ENCODE results near the gene HIPK4. TPM values are rescaled to one million over a fixed set of nuclear protein-coding genes. Genes with fewer than 3 reads are reported as not detected.

Gene HIPK4
- total RNA-seq, 1 experiment from 2014 or later, result 0.74 TPM

DNA sequence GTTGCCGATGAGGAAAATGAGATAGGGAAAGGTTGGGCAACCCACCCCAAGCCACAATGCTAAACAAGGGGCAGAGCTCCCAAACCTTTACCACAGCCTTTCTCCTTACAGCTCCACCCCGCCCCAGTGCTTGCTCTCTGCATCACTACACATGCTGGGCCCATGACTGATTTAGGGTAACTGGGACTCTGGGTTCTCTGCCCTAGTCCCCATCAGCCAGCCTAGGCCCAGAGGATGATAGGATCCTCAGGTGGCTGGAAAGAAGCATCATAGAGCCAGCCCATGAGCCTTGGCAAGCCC is 53.4 kb downstream of the HIPK4 start:
- RAD21 ChIA-PET (ENCODE audit: low non-redundant PET in 1 of 2, low total read pairs in 2 of 2, uncharacterized antibody in 2 of 2, unreplicated experiment in 2 of 2), result no interaction called here
- Histone ChIP-seq H2AFZ (ENCODE audit: low read depth, low read length, poor library complexity, severe bottlenecking) (no peak overlapping the region), H3K9me3 (ENCODE audit: control insufficient read depth in 1 of 2, insufficient read depth in 1 of 2, low read depth in 1 of 2, low read length in 2 of 2) (no peaks in the 10 kb centered on the region), H3K27ac (ENCODE audit: low read depth, low read length) (no peak overlapping the region), H3K36me3 (ENCODE audit: control insufficient read depth in 1 of 2, insufficient read depth in 2 of 2, low read length in 2 of 2) (peaks cover 14 to 26% of the 10 kb centered on the region in 2 experiments), H3K4me2 (ENCODE audit: low read length) (no peak overlapping the region), H3K9me2 (ENCODE audit: insufficient read depth) (no peaks in the 10 kb centered on the region), H3K9ac (ENCODE audit: low read length) (no peak overlapping the region), H4K20me1 (ENCODE audit: insufficient read depth) (no peaks in the 10 kb centered on the region), H3K4me1 (ENCODE audit: control insufficient read depth in 1 of 2, insufficient read depth in 2 of 2, low read length in 2 of 2) (no peaks in the 10 kb centered on the region), H3K79me2 (ENCODE audit: insufficient read depth, low read length) (peaks cover 14% of the 10 kb centered on the region), H3K27me3 (ENCODE audit: insufficient read depth, low read length) (no peaks in the 10 kb centered on the region), H3K4me3 (replicated peaks in 1 of 2; ENCODE audit: low read depth in 1 of 2, low read length in 2 of 2) (no peak overlapping the region)
- no TSS peak for BruUV-seq (replicated peaks)
- CTCF ChIA-PET, result no interaction called here
- POLR2A ChIA-PET, result no interaction called here
- no peak for DNase-seq (ENCODE audit: low read depth, low spot score)
- ATAC-seq, result no peak
- no peak for TF ChIP-seq POLR2AphosphoS5 (IDR thresholded peaks at IDR 0.05; ENCODE audit: low read depth, low read length)
- TF ChIP-seq, protein P1, sequence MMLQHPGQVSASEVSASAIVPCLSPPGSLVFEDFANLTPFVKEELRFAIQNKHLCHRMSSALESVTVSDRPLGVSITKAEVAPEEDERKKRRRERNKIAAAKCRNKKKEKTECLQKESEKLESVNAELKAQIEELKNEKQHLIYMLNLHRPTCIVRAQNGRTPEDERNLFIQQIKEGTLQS (IDR thresholded peaks at IDR 0.05), result no peak
- no peak for TF ChIP-seq POLR2A (IDR thresholded peaks at IDR 0.05; ENCODE audit: borderline replicate concordance, extremely low read depth, insufficient read depth, insufficient read length)
- TF ChIP-seq EZH2phosphoT487 (IDR thresholded peaks at IDR 0.05; ENCODE audit: borderline replicate concordance), result no peak
- no peak for TF ChIP-seq ZNF274 (IDR thresholded peaks at IDR 0.05; ENCODE audit: low read depth, low read length)
- no peak for TF ChIP-seq CEBPB (IDR thresholded peaks at IDR 0.05; ENCODE audit: low read depth)
- TF ChIP-seq, protein P2, sequence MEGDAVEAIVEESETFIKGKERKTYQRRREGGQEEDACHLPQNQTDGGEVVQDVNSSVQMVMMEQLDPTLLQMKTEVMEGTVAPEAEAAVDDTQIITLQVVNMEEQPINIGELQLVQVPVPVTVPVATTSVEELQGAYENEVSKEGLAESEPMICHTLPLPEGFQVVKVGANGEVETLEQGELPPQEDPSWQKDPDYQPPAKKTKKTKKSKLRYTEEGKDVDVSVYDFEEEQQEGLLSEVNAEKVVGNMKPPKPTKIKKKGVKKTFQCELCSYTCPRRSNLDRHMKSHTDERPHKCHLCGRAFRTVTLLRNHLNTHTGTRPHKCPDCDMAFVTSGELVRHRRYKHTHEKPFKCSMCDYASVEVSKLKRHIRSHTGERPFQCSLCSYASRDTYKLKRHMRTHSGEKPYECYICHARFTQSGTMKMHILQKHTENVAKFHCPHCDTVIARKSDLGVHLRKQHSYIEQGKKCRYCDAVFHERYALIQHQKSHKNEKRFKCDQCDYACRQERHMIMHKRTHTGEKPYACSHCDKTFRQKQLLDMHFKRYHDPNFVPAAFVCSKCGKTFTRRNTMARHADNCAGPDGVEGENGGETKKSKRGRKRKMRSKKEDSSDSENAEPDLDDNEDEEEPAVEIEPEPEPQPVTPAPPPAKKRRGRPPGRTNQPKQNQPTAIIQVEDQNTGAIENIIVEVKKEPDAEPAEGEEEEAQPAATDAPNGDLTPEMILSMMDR (IDR thresholded peaks at IDR 0.05 in 2 of 3, conservative IDR thresholded peaks at IDR 0.05 in 1 of 3; ENCODE audit: borderline replicate concordance in 1 of 3, insufficient read depth in 1 of 3, low read depth in 2 of 3, low read length in 2 of 3), result no peak
- no peak for TF ChIP-seq FOSL1 (IDR thresholded peaks at IDR 0.05; ENCODE audit: low read depth)
- intact Hi-C loops (cut with micrococcal nuclease), result no loop called here

All from HCT116 (cell line).